ENCODE data around the gene SH3RF2. TPM values are rescaled to one million over a fixed set of nuclear protein-coding genes. Genes with fewer than 3 reads are reported as not detected.
A peak's percentile ranks its signal among the peaks of the same experiment; 100 is the strongest.

Gene SH3RF2
- total RNA-seq, 2 experiments from 2014 or later: not detected

DNA sequence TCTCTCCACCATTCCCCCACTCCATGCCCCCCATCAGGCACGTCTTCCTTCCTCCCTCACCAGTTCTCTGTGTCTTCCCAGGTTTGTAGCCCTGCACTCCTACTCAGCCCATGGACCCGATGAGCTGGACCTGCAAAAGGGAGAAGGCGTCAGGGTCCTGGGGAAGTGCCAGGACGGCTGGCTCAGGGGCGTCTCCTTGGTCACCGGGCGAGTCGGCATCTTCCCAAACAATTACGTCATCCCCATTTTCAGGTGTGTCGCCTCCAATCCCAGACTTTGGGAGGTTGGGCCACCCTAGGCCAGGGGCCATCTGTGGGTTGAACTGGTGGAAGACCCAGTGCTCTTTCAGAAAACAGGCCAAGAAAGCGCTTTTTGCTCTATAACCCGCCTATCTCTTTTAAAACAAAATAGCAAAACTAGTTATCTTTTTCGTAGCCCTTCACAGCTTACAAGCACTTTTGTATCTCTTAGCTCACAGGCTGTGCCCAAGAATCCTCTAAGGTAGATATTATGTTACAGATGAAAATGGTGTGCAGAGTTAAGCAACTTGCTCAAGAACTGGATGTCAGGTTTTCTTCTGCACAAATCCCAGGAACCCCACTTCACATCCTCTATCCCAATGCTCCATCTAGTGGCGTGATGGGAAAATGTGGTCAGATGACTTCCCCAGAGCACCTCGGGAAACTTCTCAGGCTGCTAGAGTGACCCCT is 112.8 kb downstream of the SH3RF2 start:
- H3K27ac Mint-ChIP-seq: no peak overlapping the region
- H3K4me3 Mint-ChIP-seq: no peak overlapping the region
- ATAC-seq: no peak
- no peaks in the 10 kb centered on the region for H3K9me3 Mint-ChIP-seq
- intact Hi-C loops (cut with micrococcal nuclease): loop anchor here (10.0 kb wide), 1 partner anchor 364 kb away; no protein-coding TSS in a partner anchor
- no peaks in the 10 kb centered on the region for H3K4me1 Mint-ChIP-seq (ENCODE audit: low read depth)
- ChIA-PET POLR2A (no interaction called here), CTCF (interaction anchor here (1.3 kb wide), 1 partner anchor 378 kb away, joined by 3 read pairs; no protein-coding TSS in a partner anchor)
- H3K36me3 Mint-ChIP-seq (ENCODE audit: low read depth): no peaks in the 10 kb centered on the region
- H3K27me3 Mint-ChIP-seq: peaks cover 3% of the 10 kb centered on the region
- TF ChIP-seq, protein P1, sequence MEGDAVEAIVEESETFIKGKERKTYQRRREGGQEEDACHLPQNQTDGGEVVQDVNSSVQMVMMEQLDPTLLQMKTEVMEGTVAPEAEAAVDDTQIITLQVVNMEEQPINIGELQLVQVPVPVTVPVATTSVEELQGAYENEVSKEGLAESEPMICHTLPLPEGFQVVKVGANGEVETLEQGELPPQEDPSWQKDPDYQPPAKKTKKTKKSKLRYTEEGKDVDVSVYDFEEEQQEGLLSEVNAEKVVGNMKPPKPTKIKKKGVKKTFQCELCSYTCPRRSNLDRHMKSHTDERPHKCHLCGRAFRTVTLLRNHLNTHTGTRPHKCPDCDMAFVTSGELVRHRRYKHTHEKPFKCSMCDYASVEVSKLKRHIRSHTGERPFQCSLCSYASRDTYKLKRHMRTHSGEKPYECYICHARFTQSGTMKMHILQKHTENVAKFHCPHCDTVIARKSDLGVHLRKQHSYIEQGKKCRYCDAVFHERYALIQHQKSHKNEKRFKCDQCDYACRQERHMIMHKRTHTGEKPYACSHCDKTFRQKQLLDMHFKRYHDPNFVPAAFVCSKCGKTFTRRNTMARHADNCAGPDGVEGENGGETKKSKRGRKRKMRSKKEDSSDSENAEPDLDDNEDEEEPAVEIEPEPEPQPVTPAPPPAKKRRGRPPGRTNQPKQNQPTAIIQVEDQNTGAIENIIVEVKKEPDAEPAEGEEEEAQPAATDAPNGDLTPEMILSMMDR (IDR thresholded peaks at IDR 0.05): peak; percentile 46
- peak; percentile 39 for DNase-seq

DNA sequence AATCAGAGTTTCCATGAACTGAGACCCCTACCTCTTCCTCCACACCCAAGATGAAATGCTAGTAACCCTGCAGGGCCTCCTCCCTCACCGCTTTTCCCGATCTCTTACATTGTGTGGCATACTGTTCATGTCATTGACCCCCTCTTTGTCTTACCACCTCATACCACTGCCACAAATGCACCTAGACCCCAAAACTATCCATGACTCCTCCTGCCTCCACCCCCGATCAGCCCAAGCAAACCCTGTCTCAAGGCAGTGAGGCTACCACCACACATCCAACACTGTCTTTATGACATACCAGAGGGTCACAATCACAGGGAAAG is 113.3 kb downstream of the SH3RF2 start:
- no peak overlapping the region for H3K27ac Mint-ChIP-seq
- intact Hi-C loops (cut with micrococcal nuclease): loop anchor here (10.0 kb wide), 1 partner anchor 365 kb away; no protein-coding TSS in a partner anchor
- ChIA-PET CTCF (interaction anchor here (1.3 kb wide), 1 partner anchor 377 kb away, joined by 3 read pairs; no protein-coding TSS in a partner anchor), POLR2A (no interaction called here)
- H3K27me3 Mint-ChIP-seq: peaks cover 3% of the 10 kb centered on the region
- no peaks in the 10 kb centered on the region for H3K36me3 Mint-ChIP-seq (ENCODE audit: low read depth)
- no peaks in the 10 kb centered on the region for H3K9me3 Mint-ChIP-seq
- DNase-seq (no peak), ATAC-seq (no peak)
- TF ChIP-seq, protein P1 (IDR thresholded peaks at IDR 0.05): no peak
- H3K4me3 Mint-ChIP-seq: no peak overlapping the region
- H3K4me1 Mint-ChIP-seq (ENCODE audit: low read depth): no peaks in the 10 kb centered on the region

DNA sequence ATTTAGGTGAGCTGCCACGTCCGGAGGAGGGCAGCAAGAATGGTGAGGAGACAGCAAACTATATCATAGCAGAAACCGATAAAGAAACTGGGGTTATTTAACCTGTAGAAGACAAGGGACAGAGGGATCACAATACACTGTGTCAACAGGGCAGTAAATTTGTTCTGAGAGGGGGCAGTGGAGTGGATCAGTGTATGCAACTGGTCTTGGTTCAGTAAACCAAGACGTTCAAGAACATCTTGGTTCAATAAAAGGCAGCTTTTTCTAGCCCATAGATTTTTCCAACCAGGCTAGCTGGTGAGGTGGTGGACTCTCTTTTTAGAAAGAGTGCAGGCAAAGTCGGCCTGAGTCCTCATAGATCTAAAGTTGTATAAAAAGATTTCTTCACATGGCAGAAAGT is 113.7 kb downstream of the SH3RF2 start:
- Mint-ChIP-seq H3K36me3 (ENCODE audit: low read depth) (no peaks in the 10 kb centered on the region), H3K9me3 (no peaks in the 10 kb centered on the region), H3K27ac (no peak overlapping the region), H3K27me3 (peaks cover 3% of the 10 kb centered on the region), H3K4me3 (no peak overlapping the region), H3K4me1 (ENCODE audit: low read depth) (no peaks in the 10 kb centered on the region)
- DNase-seq (no peak), ATAC-seq (no peak)
- CTCF ChIA-PET: interaction anchor here (1.0 to 2.0 kb wide), 3 partner anchors 9 to 224 kb away, joined by 3 to 8 read pairs (median 3); no protein-coding TSS in a partner anchor
- TF ChIP-seq, protein P1 (IDR thresholded peaks at IDR 0.05): no peak
- intact Hi-C loops (cut with micrococcal nuclease): no loop called here
- POLR2A ChIA-PET: no interaction called here

DNA sequence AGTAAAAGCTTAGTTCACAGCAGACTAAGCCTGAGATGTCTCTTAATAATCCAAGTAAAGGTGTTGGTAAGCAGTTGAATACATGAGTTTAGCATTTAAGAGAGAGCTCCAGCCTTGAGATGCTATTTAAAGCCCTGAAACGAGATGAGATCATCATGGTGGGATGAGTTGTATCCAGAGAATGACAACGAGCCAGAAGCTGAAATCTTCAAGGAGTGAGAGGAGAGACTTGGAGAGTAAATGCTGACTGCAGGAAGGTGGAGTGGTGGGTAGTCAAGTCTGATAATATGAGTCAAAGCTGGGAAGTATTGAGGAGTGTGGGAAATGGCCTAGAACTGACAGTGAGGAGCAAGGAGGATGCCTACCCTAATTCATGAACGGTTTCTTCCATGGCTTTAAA is 115.3 kb downstream of the SH3RF2 start:
- CTCF ChIA-PET: interaction anchor here (1.1 to 2.0 kb wide), 2 partner anchors 11 to 50 kb away, joined by 4 to 8 read pairs; no protein-coding TSS in a partner anchor
- TF ChIP-seq, protein P1 (IDR thresholded peaks at IDR 0.05): no peak

DNA sequence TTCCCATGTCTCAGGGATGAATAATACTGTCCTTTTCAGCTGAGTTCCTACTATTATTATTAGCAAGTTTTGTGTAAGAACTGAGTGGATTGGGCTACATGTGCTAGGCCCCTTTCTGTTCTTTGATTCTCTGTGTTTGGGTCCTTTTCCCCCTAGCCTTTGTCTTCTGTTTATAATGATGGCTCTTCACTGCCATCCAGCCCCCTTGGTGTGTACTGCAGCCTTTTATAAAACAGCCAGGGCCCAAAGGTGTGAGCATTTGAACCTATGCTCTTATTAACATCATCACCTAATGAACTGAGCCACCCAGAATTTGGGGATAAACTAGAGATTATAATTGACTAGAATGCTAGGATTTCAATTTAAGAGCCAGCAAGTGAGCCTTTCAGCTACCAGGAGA is 116.4 kb downstream of the SH3RF2 start:
- POLR2A ChIA-PET: no interaction called here
- no peak overlapping the region for H3K4me3 Mint-ChIP-seq
- TF ChIP-seq, protein P1 (IDR thresholded peaks at IDR 0.05): peak; percentile 45
- DNase-seq (peak; percentile 13), ATAC-seq (no peak)
- H3K4me1 Mint-ChIP-seq (ENCODE audit: low read depth): no peaks in the 10 kb centered on the region
- CTCF ChIA-PET: no interaction called here
- H3K27ac Mint-ChIP-seq: no peak overlapping the region
- intact Hi-C loops (cut with micrococcal nuclease): no loop called here
- H3K36me3 Mint-ChIP-seq (ENCODE audit: low read depth): no peaks in the 10 kb centered on the region
- H3K27me3 Mint-ChIP-seq: peaks cover 3% of the 10 kb centered on the region
- H3K9me3 Mint-ChIP-seq: no peaks in the 10 kb centered on the region

More for the DNA sequence above, 115.3 kb downstream of the SH3RF2 start:
- Mint-ChIP-seq H3K36me3 (ENCODE audit: low read depth) (no peaks in the 10 kb centered on the region), H3K27ac (no peak overlapping the region), H3K4me1 (ENCODE audit: low read depth) (no peaks in the 10 kb centered on the region), H3K27me3 (peaks cover 3% of the 10 kb centered on the region), H3K9me3 (no peaks in the 10 kb centered on the region), H3K4me3 (no peak overlapping the region)
- ATAC-seq: no peak
- intact Hi-C loops (cut with micrococcal nuclease): no loop called here
- DNase-seq: no peak
- POLR2A ChIA-PET: no interaction called here

All from activated CD8-positive, alpha-beta T cell treated with anti-CD3 and anti-CD28 coated beads for 36 hours (primary cell).